Gastroesophageal sphincter (tissue), 4 donors: ENCODE results near the gene LDB3. TPM values are rescaled to one million over a fixed set of nuclear protein-coding genes. Genes with fewer than 3 reads are reported as not detected.
A peak's percentile ranks its signal among the peaks of the same experiment; 100 is the strongest.
"Not testable (repeated sequence)": the region's sequence is repeated elsewhere in the genome, so short reads cannot be mapped to it uniquely, and the experiment has no call there.

Source experiments
- ATAC-seq: fragments of 150-250 bp; one replicate; pipeline ENCODE4 v1.9.1; 2016; ENCODE audit warnings: mild to moderate bottlenecking, moderate library complexity
- H3K27ac ChIP-seq, 4 donors: fragments of 200-600 bp; sonication (generic) in 3 of 4; 1 replicate in 3 of 4; 2 replicates in 1 of 4; pipeline ENCODE4 v1.5.1; 2016 to 2019
- H3K27me3 ChIP-seq: fragments of 200-600 bp; sonication (generic); one replicate; pipeline ENCODE4 v1.5.1; 2019
- H3K36me3 ChIP-seq, 2 donors: fragments of 200-600 bp; sonication (generic); one replicate each; pipeline ENCODE4 v1.5.1; 2019; ENCODE audit warnings: control low read depth in 1 of 2
- H3K4me1 ChIP-seq, 3 donors: fragments of 200-600 bp; sonication (generic); 1 replicate in 2 of 3; 2 replicates in 1 of 3; pipeline ENCODE4 v1.5.1; 2016 to 2019; ENCODE audit warnings: control low read depth in 2 of 3
- H3K4me3 ChIP-seq, 2 donors: fragments of 200-600 bp; sonication (generic); one replicate each; pipeline ENCODE4 v1.5.1; 2019; ENCODE audit warnings: mild to moderate bottlenecking in 1 of 2, moderate library complexity in 1 of 2
- H3K9me3 ChIP-seq, 3 donors: fragments of 200-600 bp; sonication (generic); one replicate each; pipeline ENCODE4 v1.5.1; 2017 to 2019; ENCODE audit warnings: control low read depth in 2 of 3
- EP300 ChIP-seq: sonication (generic); formaldehyde crosslinking; IDR thresholded peaks from one replicate; pipeline ENCODE4 v1.6.1; 2017; ENCODE audit warnings: antibody characterized with exemption, mild to moderate bottlenecking
- POLR2A ChIP-seq, 2 donors: fragments of 450-650 bp; IDR thresholded peaks; one replicate each; pipeline ENCODE4 v1.6.1; 2017; ENCODE audit warnings: antibody characterized with exemption in 2 of 2, mild to moderate bottlenecking in 2 of 2, moderate library complexity in 1 of 2
- POLR2AphosphoS5 ChIP-seq: sonication (generic); formaldehyde crosslinking; IDR thresholded peaks from one replicate; pipeline ENCODE4 v1.6.1; 2017; ENCODE audit warnings: antibody characterized with exemption
- WGBS, 2 donors: methylation state at CpG; one replicate each; pipeline ENCODE4 v1.1.5; 2018; ENCODE audit warnings: low coverage in 1 of 2; 5-methylcytosine and 5-hydroxymethylcytosine counted together
- total RNA-seq, 4 donors: library from RNA; depleted of rRNA; stranded (reverse); fragments of >200 nt; gene quantifications; one replicate each; pipeline ENCODE4 v1.1.0, GENCODE V29; 2016
- TF ChIP-seq, protein P1 (sequence below), 4 experiments: fragments of 200-600 bp in 2 of 4; fragments of 450-650 bp in 2 of 4; sonication (generic) in 1 of 4; IDR thresholded peaks; one replicate each; pipeline ENCODE4 v1.5.1; 2017 to 2019; ENCODE audit warnings: antibody characterized with exemption in 4 of 4, mild to moderate bottlenecking in 2 of 4, moderate library complexity in 2 of 4

Gene LDB3
- total RNA-seq, 4 donors from 2014 or later: 12.9 to 45.8 (median 18.6) TPM

DNA sequence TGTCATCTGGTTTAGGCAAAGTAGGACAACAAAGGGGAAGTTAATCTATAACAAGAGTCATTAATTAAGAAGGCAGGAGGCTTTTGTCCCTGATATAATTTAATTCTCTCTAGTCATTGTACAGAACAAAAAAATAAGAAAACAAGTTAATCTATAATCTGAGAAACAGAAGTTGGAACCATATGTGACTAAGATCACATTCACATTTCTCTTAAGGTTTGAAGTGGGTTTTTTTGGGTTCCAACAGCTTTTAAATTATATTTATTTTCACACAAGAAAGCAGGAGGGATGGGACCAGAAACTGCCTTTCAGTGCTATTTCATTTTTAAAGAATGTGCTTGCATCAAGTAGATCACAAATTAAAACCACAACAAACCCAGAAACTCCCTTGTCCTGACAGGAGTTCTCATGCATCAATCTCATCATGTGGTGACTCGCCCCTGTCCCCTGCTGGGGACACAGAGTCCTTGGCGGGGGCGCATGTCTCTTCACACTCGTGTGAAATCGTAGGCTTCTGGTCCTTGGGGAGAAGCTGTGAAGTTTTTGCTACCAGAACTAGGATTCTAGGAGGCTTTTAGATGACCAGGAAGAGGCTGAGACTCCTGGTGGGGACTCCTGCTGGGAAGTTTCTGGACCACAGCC is 24.0 kb upstream of the LDB3 start:
- ATAC-seq: peak; percentile 39
- no peak for TF ChIP-seq POLR2A (IDR thresholded peaks at IDR 0.05)
- TF ChIP-seq, protein P1, sequence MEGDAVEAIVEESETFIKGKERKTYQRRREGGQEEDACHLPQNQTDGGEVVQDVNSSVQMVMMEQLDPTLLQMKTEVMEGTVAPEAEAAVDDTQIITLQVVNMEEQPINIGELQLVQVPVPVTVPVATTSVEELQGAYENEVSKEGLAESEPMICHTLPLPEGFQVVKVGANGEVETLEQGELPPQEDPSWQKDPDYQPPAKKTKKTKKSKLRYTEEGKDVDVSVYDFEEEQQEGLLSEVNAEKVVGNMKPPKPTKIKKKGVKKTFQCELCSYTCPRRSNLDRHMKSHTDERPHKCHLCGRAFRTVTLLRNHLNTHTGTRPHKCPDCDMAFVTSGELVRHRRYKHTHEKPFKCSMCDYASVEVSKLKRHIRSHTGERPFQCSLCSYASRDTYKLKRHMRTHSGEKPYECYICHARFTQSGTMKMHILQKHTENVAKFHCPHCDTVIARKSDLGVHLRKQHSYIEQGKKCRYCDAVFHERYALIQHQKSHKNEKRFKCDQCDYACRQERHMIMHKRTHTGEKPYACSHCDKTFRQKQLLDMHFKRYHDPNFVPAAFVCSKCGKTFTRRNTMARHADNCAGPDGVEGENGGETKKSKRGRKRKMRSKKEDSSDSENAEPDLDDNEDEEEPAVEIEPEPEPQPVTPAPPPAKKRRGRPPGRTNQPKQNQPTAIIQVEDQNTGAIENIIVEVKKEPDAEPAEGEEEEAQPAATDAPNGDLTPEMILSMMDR (IDR thresholded peaks at IDR 0.05): peak in 1 of 4 experiments; percentile 26
- Histone ChIP-seq H3K27ac (peak overlapping the region in 2 of 4 donors; percentile 22 to 43), H3K27me3 (no peaks in the 10 kb centered on the region), H3K4me3 (no peak overlapping the region), H3K4me1 (peaks cover 0 to 39% (median 8%) of the 10 kb centered on the region in 3 donors), H3K36me3 (no peaks in the 10 kb centered on the region), H3K9me3 (no peaks in the 10 kb centered on the region)
- WGBS, 2 donors: no CpG with 5 or more reads among the region's 5 CpGs

DNA sequence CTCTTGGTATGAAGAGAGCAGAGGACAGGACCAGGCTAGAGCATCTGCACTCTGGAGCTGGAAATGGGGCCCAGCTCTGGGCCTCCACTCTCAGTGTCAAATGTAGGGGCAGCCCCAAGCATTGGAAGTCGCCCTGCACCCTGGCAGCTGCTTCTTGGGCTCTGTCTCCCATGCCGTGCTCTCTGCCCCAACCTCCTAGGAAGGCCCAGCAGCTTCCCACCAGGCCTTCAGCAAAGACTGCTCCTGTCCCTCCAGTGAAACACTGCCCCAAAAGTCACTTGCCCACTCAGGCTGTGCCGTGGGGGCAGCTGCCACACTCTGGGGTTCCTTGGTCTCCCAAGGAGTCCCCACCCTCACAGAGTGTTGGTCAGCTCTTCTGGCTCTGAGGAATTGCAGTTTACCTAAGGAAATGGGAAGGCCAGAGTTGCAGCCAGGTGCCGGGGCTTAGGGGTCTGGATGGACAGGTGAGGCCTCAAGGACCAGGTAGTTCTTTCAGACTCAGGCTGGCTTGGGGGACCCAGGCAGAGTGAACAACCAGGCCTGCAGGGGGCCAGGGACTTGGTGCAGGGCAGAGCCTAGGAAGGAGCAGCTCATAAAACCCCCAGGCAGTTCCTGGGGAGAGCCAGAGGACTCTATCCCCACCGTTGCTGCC is 23.4 kb upstream of the LDB3 start:
- Histone ChIP-seq H3K27me3 (no peaks in the 10 kb centered on the region), H3K4me3 (no peak overlapping the region), H3K9me3 (no peaks in the 10 kb centered on the region), H3K36me3 (no peaks in the 10 kb centered on the region), H3K4me1 (peaks cover 0 to 46% (median 13%) of the 10 kb centered on the region in 3 donors), H3K27ac (peak overlapping the region in 3 of 4 donors; percentile 22 to 46 (median 43))
- TF ChIP-seq, protein P1 (IDR thresholded peaks at IDR 0.05): no peak
- TF ChIP-seq EP300: no peak
- no peak for TF ChIP-seq POLR2AphosphoS5
- TF ChIP-seq POLR2A (IDR thresholded peaks at IDR 0.05): no peak
- ATAC-seq: no peak
- WGBS, 2 donors: 80% methylated on average over 1 of the region's 5 CpGs; no CpG with 5 or more reads in 1 of the 2 donors

DNA sequence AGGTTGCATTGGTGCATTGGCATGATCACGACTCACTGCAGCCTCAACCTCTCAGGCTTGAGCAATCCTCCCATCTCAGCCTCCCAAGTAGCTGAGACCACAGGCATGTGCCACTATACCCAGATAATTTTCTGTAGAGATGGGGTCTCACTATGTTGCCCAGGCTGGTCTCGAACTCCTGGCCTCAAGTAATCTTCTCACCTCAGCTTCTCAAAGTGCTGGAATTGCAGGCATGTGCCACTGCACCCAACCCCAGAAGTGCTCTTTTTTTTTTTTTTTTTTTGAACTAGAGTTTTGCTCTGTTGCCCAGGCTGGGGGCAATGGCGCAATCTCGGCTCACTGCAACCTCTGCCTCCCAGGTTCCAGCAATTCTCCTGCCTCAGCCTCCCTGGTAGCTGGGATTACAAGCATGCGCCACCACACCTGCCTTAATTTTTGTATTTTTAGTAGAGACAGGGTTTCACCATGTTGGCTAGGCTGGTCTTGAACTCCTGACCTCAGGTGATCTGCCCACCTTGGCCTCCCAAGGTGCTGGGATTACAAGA is 22.6 kb upstream of the LDB3 start:
- not testable (repeated sequence) for ATAC-seq, H3K27ac ChIP-seq, H3K4me3 ChIP-seq, H3K27me3 ChIP-seq, H3K9me3 ChIP-seq, H3K36me3 ChIP-seq
- WGBS, 2 donors: 96 to 100% methylated on average over 2 to 4 of the region's 5 CpGs
- H3K4me1 ChIP-seq: peaks cover 0 to 50% (median 13%) of the 10 kb centered on the region in 3 donors

DNA sequence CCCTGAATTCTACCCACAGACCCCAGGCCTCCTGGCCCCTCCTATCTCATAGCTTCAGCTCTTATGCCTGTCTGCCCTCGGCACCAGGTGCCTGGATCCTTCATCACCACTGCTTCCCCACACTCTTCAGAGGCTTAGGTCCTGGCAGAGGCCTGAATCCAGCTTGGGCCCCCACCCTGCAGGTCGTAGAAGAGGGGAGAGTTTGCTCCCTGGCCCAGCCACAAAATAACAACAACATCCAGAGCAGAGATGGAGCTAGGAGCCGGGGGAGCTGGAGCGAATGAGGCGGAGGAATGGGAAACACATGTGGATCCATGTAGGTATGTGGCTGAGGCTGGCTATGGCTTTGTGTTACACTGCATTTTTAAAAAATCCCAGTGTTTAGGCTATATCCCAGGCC is 21.8 kb upstream of the LDB3 start:
- Histone ChIP-seq H3K27me3 (no peaks in the 10 kb centered on the region), H3K4me1 (peaks cover 0 to 50% (median 13%) of the 10 kb centered on the region in 3 donors), H3K27ac (no peak overlapping the region), H3K9me3 (no peaks in the 10 kb centered on the region), H3K4me3 (no peak overlapping the region), H3K36me3 (no peaks in the 10 kb centered on the region)
- ATAC-seq: no peak
- 100% methylated on average over 3 of the region's 5 CpGs; no CpG with 5 or more reads in 1 of the 2 donors for WGBS, 2 donors
- TF ChIP-seq POLR2A (IDR thresholded peaks at IDR 0.05) (no peak), EP300 (no peak), POLR2AphosphoS5 (no peak)
- TF ChIP-seq, protein P1 (IDR thresholded peaks at IDR 0.05): no peak

DNA sequence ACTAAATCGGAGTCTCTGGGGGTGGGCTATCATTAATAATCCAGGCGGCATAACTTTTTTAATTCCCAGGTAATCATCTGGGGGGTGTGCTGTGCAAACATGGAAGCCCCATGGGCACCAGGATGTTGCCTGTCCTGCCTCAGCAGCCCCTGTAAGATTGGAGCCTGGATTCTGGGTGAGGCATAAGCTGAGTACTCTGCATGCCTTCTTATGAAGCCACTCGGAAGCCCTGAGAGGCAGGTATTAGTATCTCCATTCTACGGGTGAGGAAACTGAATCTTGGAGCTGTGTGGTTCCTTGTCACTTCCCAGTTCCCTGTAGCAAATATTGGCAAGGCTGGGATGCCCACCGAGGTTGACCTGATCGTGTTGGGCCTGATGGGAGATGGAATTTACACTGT is 21.4 kb upstream of the LDB3 start:
- no peak overlapping the region for H3K27ac ChIP-seq
- H3K36me3 ChIP-seq: no peaks in the 10 kb centered on the region
- WGBS, 2 donors: 74 to 88% methylated on average over 4 to 6 of the region's 6 CpGs
- no peak overlapping the region for H3K4me3 ChIP-seq
- ATAC-seq: no peak
- H3K27me3 ChIP-seq: no peaks in the 10 kb centered on the region
- H3K9me3 ChIP-seq: no peaks in the 10 kb centered on the region
- TF ChIP-seq, protein P1 (IDR thresholded peaks at IDR 0.05): no peak
- TF ChIP-seq POLR2AphosphoS5: no peak
- no peak for TF ChIP-seq POLR2A (IDR thresholded peaks at IDR 0.05)
- peaks cover 0 to 50% (median 13%) of the 10 kb centered on the region in 3 donors for H3K4me1 ChIP-seq
